Tibial artery (tissue), 4 donors: Measurements from ENCODE around the gene TLR5.

Experiments
- DNase-seq, 2 donors: peaks; one replicate each; pipeline ENCODE4 v3.0.0-alpha.2; 2019
- H3K27ac ChIP-seq, 2 donors: fragments of 200-600 bp; sonication (generic) in 1 of 2; 1 replicate in 1 of 2; 2 replicates in 1 of 2; pipeline ENCODE4 v1.5.1; 2018 to 2019; ENCODE audit warnings: mild to moderate bottlenecking in 1 of 2
- H3K27me3 ChIP-seq, 2 donors: fragments of 200-600 bp; sonication (generic) in 1 of 2; one replicate each; pipeline versions ENCODE4 v1.5.1 to v1.6.0; 2016 to 2019
- H3K36me3 ChIP-seq, 3 donors: fragments of 200-600 bp; sonication (generic) in 2 of 3; one replicate each; pipeline ENCODE4 v1.5.1; 2016 to 2019; ENCODE audit warnings: mild to moderate bottlenecking in 2 of 3
- H3K4me1 ChIP-seq, 4 donors: fragments of 200-600 bp; sonication (generic) in 2 of 4; 1 replicate in 3 of 4; 2 replicates in 1 of 4; pipeline ENCODE4 v1.5.1; 2016 to 2019
- H3K4me3 ChIP-seq, 2 donors: fragments of 200-600 bp; sonication (generic) in 1 of 2; 1 replicate in 1 of 2; 2 replicates in 1 of 2; pipeline ENCODE4 v1.5.1; 2018 to 2019; ENCODE audit warnings: mild to moderate bottlenecking in 2 of 2
- H3K9me3 ChIP-seq, 3 donors: fragments of 200-600 bp; sonication (generic) in 1 of 3; one replicate each; pipeline ENCODE4 v1.5.1; 2016 to 2019
- CTCF ChIP-seq, 2 experiments: fragments of 200-600 bp in 1 of 2; fragments of 450-650 bp in 1 of 2; IDR thresholded peaks; one replicate each; pipeline ENCODE4 v1.5.1; 2017 to 2019; ENCODE audit warnings: antibody characterized with exemption in 2 of 2, mild to moderate bottlenecking in 1 of 2, moderate library complexity in 1 of 2
- intact Hi-C: fragments of 100-400 bp; cut with DNase I; formaldehyde crosslinking; loops from one replicate; pipeline ENCODE4 v1.15.0; 2023; ENCODE audit warnings: low total_unique reads

The TLR5 gene

DNA sequence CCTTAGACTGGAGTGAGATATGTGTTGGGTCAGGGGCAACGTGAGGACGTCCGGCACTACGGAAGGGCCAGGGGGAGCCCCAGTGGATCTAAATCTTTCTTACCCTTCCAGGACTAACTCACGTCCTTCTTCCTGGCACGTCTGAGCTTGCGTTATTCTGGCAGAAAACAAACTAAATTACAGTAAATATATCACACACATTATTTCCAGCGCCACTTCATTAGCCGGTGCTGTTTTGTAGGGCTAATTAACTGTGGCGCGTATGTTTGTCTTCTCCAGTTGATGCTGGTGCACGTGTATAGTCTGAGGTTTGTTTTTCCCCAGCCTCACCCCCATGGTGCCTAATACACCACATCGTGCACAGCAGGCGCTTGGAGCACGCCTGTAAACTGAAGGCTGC, 59.2 kb downstream of the TLR5 start:
- no peak overlapping the region for H3K27ac ChIP-seq
- H3K4me1 ChIP-seq, result peaks cover 0 to 16% (median 0%) of the 10 kb centered on the region in 4 donors
- no peak overlapping the region for H3K4me3 ChIP-seq
- no peaks in the 10 kb centered on the region for H3K36me3 ChIP-seq
- no peaks in the 10 kb centered on the region for H3K9me3 ChIP-seq
- no peaks in the 10 kb centered on the region for H3K27me3 ChIP-seq
- DNase-seq, result no peak
- intact Hi-C loops, result loop anchor here (5.0 kb wide), 1 partner anchor 347 kb away; the partner anchor contains the start of gene FAM177B
- TF ChIP-seq CTCF (IDR thresholded peaks at IDR 0.05), result no peak

GRCh38 chr1:223082914-223083313, 60.1 kb downstream of the TLR5 start:
- Histone ChIP-seq H3K27ac (no peak overlapping the region), H3K27me3 (no peaks in the 10 kb centered on the region), H3K36me3 (no peaks in the 10 kb centered on the region), H3K9me3 (no peaks in the 10 kb centered on the region), H3K4me1 (peaks cover 0 to 14% (median 0%) of the 10 kb centered on the region in 4 donors), H3K4me3 (no peak overlapping the region)
- intact Hi-C loops, result loop anchor here (5.0 kb wide), 1 partner anchor 346 kb away; the partner anchor contains the start of gene FAM177B
- DNase-seq, result no peak
- TF ChIP-seq CTCF (IDR thresholded peaks at IDR 0.05), result no peak

DNA sequence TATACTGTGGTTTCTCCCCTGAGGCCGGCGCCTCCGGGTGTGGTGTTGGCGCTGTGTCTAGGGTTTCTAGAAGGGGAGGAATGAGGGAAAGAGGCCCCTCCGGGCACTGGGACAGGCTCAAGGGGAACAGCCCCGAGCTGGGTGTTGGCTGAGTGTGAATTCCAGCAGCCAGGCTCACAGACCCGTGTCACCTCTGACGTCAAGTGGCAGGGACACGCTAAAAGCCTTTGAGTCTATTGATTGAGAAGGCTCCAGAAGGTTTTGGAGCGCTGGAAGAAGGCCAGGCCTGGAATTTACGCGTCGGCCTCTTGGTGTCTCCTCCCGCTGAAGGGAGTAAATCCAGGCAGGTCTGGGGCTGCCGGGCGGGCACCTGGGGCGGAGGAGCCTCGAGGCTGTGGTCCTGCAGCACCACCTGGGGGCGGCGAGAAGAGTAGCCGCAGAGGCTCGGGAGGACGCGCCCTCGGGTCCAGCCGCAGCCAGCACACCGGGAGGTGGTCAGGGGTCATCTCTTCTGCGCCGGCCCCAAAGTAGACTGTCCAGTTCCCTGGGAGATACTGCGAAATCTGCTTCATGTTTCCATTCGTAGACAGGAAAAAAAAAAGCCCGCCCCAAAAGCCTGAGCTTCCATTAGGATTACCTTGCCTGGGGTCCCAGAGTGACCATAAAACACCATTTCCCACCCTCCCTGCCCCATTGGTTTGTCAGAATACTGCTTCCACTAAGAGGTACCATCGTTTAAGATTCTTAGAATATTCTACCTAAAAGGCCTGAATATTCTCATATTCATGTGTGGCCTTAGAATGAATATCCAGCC, 61.7 kb downstream of the TLR5 start:
- H3K4me3 ChIP-seq, result peak overlapping the region; percentile 45 to 48
- peaks cover 0 to 4% (median under 1%) of the 10 kb centered on the region in 4 donors for H3K4me1 ChIP-seq
- peak overlapping the region; percentile 62 to 74 for H3K27ac ChIP-seq
- H3K36me3 ChIP-seq, result no peaks in the 10 kb centered on the region
- no peaks in the 10 kb centered on the region for H3K9me3 ChIP-seq
- intact Hi-C loops, result loop anchor here (2.0 to 5.0 kb wide), 2 partner anchors 289 to 344 kb away; partner anchors contain the start of gene FAM177B
- TF ChIP-seq CTCF (IDR thresholded peaks at IDR 0.05), result peak; percentile 97 to 98
- no peaks in the 10 kb centered on the region for H3K27me3 ChIP-seq
- peak; percentile 56 to 90 for DNase-seq

DNA sequence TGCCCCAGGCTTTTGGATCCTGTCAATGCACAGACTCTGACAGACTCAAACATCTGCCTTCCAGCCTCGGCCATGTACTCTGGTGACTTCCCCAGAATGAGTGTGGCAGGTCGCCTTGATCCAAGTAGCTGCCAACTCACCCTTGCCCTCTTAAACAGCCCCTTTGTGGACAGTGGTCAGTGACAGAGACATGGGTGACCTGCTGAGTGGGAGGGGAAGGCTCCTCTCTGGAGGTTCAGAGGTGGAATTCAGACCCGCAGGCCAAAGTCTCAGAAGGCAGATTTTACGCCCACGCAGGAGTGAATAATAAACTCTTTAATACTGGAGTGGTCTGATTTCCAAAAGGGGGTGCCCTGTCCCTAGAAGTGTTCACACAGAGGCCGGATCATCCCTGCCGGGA, 63.5 kb downstream of the TLR5 start:
- Histone ChIP-seq H3K4me1 (peaks cover 0 to 20% (median 4%) of the 10 kb centered on the region in 4 donors), H3K36me3 (no peaks in the 10 kb centered on the region), H3K27me3 (no peaks in the 10 kb centered on the region), H3K9me3 (no peaks in the 10 kb centered on the region), H3K4me3 (no peak overlapping the region), H3K27ac (no peak overlapping the region)
- no peak for TF ChIP-seq CTCF (IDR thresholded peaks at IDR 0.05)
- intact Hi-C loops, result no loop called here
- DNase-seq, result no peak

DNA sequence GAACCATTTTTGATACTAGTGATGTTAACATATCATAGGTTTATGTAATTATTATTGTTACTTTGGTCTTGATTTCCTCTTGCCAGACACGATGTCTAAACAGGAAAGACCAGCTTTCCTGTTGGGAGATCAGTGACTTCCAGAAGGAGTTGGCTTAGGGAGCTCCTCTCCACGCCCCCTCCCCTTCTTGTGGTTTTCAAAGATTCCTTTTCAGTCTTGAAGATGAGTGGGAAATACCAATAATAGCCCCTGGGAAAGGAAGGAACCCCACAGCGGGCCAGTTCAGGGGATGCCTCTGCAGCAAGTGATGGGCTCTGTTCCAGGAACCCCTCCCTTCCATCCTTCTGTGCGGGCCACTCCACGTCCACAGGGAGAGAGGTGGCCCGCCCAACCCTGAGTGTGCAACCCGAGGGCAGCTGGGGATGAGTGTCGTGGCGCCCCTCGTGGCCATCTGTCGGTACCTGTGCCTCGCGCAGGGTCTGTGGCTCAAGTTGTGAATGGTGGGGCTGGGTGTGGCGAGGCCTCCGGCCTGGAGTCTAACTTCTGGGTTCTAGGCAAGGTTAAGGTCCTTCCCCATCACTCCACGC, 65.7 kb downstream of the TLR5 start:
- TF ChIP-seq CTCF (IDR thresholded peaks at IDR 0.05), result no peak
- Histone ChIP-seq H3K9me3 (no peaks in the 10 kb centered on the region), H3K27ac (no peak overlapping the region), H3K4me3 (no peak overlapping the region), H3K27me3 (no peaks in the 10 kb centered on the region), H3K36me3 (no peaks in the 10 kb centered on the region), H3K4me1 (peaks cover 0 to 28% (median 9%) of the 10 kb centered on the region in 4 donors)
- intact Hi-C loops, result no loop called here
- no peak for DNase-seq
